Thoracic aorta (tissue), 2 donors: Measurements from ENCODE around the gene TMEM82. TPM values are rescaled to one million over a fixed set of nuclear protein-coding genes. Genes with fewer than 3 reads are reported as not detected.
A peak's percentile ranks its signal among the peaks of the same experiment; 100 is the strongest.

ENCODE experiments used
- ATAC-seq: fragments of 150-250 bp; one replicate; pipeline ENCODE4 v1.8.0; 2017; ENCODE audit warnings: low read depth; ENCODE audit not compliant: insufficient number of reproducible peaks, low FRiP score
- DNase-seq: peaks from one replicate; pipeline ENCODE4 v3.0.0-alpha.2; 2020; ENCODE audit warnings: low spot score
- H3K27ac ChIP-seq, 2 donors: fragments of 200-600 bp; sonication (generic); 1 replicate in 1 of 2; 2 replicates in 1 of 2; pipeline ENCODE4 v1.5.1; 2016; ENCODE audit warnings: mild to moderate bottlenecking in 2 of 2, moderate library complexity in 2 of 2
- H3K27me3 ChIP-seq: fragments of 200-600 bp; sonication (generic); replicated peaks from 2 replicates; pipeline ENCODE4 v1.6.0; 2016; ENCODE audit warnings: mild to moderate bottlenecking; ENCODE audit not compliant: insufficient read depth
- H3K36me3 ChIP-seq: fragments of 200-600 bp; sonication (generic); one replicate; pipeline ENCODE4 v1.5.1; 2016
- H3K4me1 ChIP-seq, 2 donors: fragments of 200-600 bp; sonication (generic); 1 replicate in 1 of 2; 2 replicates in 1 of 2; pipeline versions ENCODE4 v1.5.1 to v1.6.0; 2016; ENCODE audit warnings: low read depth in 2 of 2, mild to moderate bottlenecking in 1 of 2; ENCODE audit not compliant: control insufficient read depth in 1 of 2
- H3K4me3 ChIP-seq: fragments of 200-600 bp; sonication (generic); 2 replicates; pipeline ENCODE4 v1.5.1; 2016; ENCODE audit warnings: mild to moderate bottlenecking
- H3K9me3 ChIP-seq: fragments of 200-600 bp; sonication (generic); 2 replicates; pipeline ENCODE4 v1.5.1; 2016
- CTCF ChIP-seq: fragments of 200-600 bp; sonication (generic); IDR thresholded peaks from one replicate; pipeline ENCODE4 v1.5.1; 2019; ENCODE audit warnings: antibody characterized with exemption
- total RNA-seq, 2 donors: library from RNA; depleted of rRNA; stranded (reverse); fragments of >200 nt; gene quantifications; one replicate each; pipeline versions ENCODE4 v1.1.0 to v1.2.3, GENCODE V29; 2016

TMEM82 gene
- total RNA-seq, 2 donors from 2014 or later = not detected

GRCh38 chr1:15740924-15741850 is 1.1 kb upstream of the TMEM82 start:
- H3K4me1 ChIP-seq = peaks cover 13 to 51% of the 10 kb centered on the region in 2 donors
- TF ChIP-seq CTCF = peak; percentile 78
- no peaks in the 10 kb centered on the region for H3K9me3 ChIP-seq
- ATAC-seq = no peak
- H3K4me3 ChIP-seq = no peak overlapping the region
- no peaks in the 10 kb centered on the region for H3K27me3 ChIP-seq
- DNase-seq = no peak
- H3K36me3 ChIP-seq = peaks cover 6% of the 10 kb centered on the region
- peak overlapping the region; percentile 14 to 25 for H3K27ac ChIP-seq

DNA sequence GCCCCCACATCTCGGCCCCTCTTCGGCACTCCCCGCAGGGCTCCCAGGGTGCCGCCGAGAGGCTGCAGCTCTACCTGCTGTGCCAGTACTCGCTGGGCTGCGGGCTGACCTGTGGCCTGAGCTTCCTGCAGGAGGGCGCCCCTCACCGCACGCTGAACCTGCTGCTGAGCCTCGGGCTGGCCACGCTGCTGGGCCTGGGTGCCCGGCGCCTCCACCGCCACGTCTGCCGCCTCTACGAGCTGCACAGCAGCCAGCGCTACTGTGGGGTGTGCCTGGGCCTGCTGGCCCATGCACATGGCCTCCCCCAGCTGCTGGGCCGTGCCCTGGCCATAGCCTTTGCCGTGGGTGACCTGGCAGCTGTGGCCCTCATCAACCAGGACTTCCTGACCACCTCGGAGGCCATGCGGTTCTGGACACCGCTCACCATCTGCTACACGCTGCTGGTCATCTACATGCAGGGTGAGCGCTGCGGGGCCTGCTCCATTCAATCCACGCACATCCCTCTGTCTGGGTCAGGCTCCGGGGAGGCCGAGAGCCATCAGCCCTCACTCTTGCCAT is 1.9 kb downstream of the TMEM82 start:
- no peaks in the 10 kb centered on the region for H3K9me3 ChIP-seq
- ATAC-seq = no peak
- peaks cover 26 to 55% of the 10 kb centered on the region in 2 donors for H3K4me1 ChIP-seq
- TF ChIP-seq CTCF = no peak
- peak overlapping the region in 1 of 2 donors; percentile 93 for H3K27ac ChIP-seq
- H3K36me3 ChIP-seq = peaks cover 6% of the 10 kb centered on the region
- H3K27me3 ChIP-seq = no peaks in the 10 kb centered on the region
- DNase-seq = no peak
- no peak overlapping the region for H3K4me3 ChIP-seq

GRCh38 chr1:15747378-15747777 is 5.1 kb downstream of the TMEM82 start:
- peak overlapping the region; percentile 93 to 99 for H3K27ac ChIP-seq
- H3K36me3 ChIP-seq = no peaks in the 10 kb centered on the region
- H3K4me1 ChIP-seq = peaks cover 46 to 66% of the 10 kb centered on the region in 2 donors
- no peaks in the 10 kb centered on the region for H3K9me3 ChIP-seq
- H3K4me3 ChIP-seq = peak overlapping the region; percentile 67
- DNase-seq (no peak), ATAC-seq (no peak)
- TF ChIP-seq CTCF = no peak
- H3K27me3 ChIP-seq = no peaks in the 10 kb centered on the region

DNA sequence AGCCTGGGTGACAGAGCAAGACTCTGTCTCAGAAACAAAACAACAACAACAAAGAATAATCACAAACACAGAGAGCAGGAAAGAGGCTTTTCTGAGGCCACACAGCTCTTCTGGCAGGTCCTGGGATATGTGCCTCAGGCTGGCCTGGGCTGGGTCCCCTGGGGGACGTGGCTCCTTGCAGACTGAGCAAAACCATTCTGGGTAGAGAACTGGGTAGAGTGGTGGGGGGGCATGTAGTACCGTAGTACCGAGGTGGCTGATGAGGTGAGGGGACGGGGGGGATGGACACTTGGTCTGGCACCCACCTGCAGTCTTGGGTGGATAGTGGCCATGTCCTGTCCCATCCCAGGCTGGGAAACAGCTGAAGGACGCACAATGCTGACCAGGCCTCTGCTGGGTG is 6.0 kb downstream of the TMEM82 start:
- no peak for ATAC-seq
- no peak for TF ChIP-seq CTCF

GRCh38 chr1:15748690-15749398 is 6.5 kb downstream of the TMEM82 start:
- Histone ChIP-seq H3K27me3 (no peaks in the 10 kb centered on the region), H3K4me1 (peaks cover 46 to 74% of the 10 kb centered on the region in 2 donors), H3K4me3 (peak overlapping the region; percentile 67), H3K36me3 (no peaks in the 10 kb centered on the region), H3K9me3 (no peaks in the 10 kb centered on the region), H3K27ac (peak overlapping the region; percentile 93 to 99)
- DNase-seq (no peak), ATAC-seq (no peak)
- no peak for TF ChIP-seq CTCF

More for the DNA sequence above, 6.0 kb downstream of the TMEM82 start:
- Histone ChIP-seq H3K4me3 (peak overlapping the region; percentile 67), H3K4me1 (peaks cover 46 to 68% of the 10 kb centered on the region in 2 donors), H3K27me3 (no peaks in the 10 kb centered on the region), H3K27ac (peak overlapping the region; percentile 93 to 99), H3K9me3 (no peaks in the 10 kb centered on the region), H3K36me3 (no peaks in the 10 kb centered on the region)
- DNase-seq = no peak
